Karpas-422 (cell line): ENCODE results near the gene SLC22A13. TPM values are rescaled to one million over a fixed set of nuclear protein-coding genes. Genes with fewer than 3 reads are reported as not detected.

ENCODE experiments used
- DNase-seq: peaks from one replicate; pipeline ENCODE4 v3.0.0-alpha.2; 2015
- H2AFZ ChIP-seq: fragments of 200-600 bp; sonication (generic); 2 replicates; pipeline ENCODE4 v1.6.1; 2014; ENCODE audit warnings: antibody characterized with exemption, low read length, mixed read lengths
- H3K27ac ChIP-seq: fragments of 200-600 bp; sonication (generic); 2 replicates; pipeline ENCODE4 v1.5.1; 2014; ENCODE audit warnings: mild to moderate bottlenecking, low read length, moderate library complexity
- H3K27me3 ChIP-seq: fragments of 200-600 bp; sonication (generic); 2 replicates; pipeline ENCODE4 v1.6.1; 2014; ENCODE audit warnings: low read length, mixed read lengths
- H3K36me3 ChIP-seq: fragments of 200-600 bp; sonication (generic); 2 replicates; pipeline ENCODE4 v1.6.1; 2014; ENCODE audit warnings: low read length, mixed read lengths; ENCODE audit not compliant: insufficient read depth
- H3K4me1 ChIP-seq: fragments of 200-600 bp; sonication (generic); 2 replicates; pipeline ENCODE4 v1.6.1; 2014; ENCODE audit warnings: mild to moderate bottlenecking, low read length, mixed read lengths
- H3K4me2 ChIP-seq: fragments of 200-600 bp; sonication (generic); 2 replicates; pipeline ENCODE4 v1.6.1; 2014; ENCODE audit warnings: low read length, low read depth, mild to moderate bottlenecking; ENCODE audit not compliant: poor library complexity, severe bottlenecking
- H3K4me3 ChIP-seq: fragments of 200-600 bp; sonication (generic); 2 replicates; pipeline ENCODE4 v1.5.1; 2014; ENCODE audit warnings: mild to moderate bottlenecking, antibody characterized with exemption, low read length, mixed read lengths
- H3K79me2 ChIP-seq: fragments of 200-600 bp; sonication (generic); 2 replicates; pipeline ENCODE4 v1.6.1; 2014; ENCODE audit warnings: mild to moderate bottlenecking, low read length, mixed read lengths
- H3K9ac ChIP-seq: fragments of 200-600 bp; sonication (generic); 2 replicates; pipeline ENCODE4 v1.6.0; 2014; ENCODE audit warnings: low read length
- H3K9me2 ChIP-seq: fragments of 200-600 bp; sonication (generic), shearing (Covaris generic); replicated peaks from 2 replicates; pipeline ENCODE4 v1.6.0; 2014; ENCODE audit warnings: mild to moderate bottlenecking, low read length, moderate library complexity; ENCODE audit not compliant: insufficient read depth
- H3K9me3 ChIP-seq: fragments of 300-700, 200-600 bp; sonication (generic); 2 replicates; pipeline ENCODE4 v1.6.1; 2014; ENCODE audit warnings: low read length, mixed read lengths
- H4K20me1 ChIP-seq: fragments of 200-600 bp; sonication (generic); 2 replicates; pipeline ENCODE4 v1.6.1; 2014; ENCODE audit warnings: mild to moderate bottlenecking, antibody characterized with exemption, low read length, low read depth; ENCODE audit not compliant: insufficient read depth
- total RNA-seq: library from RNA; depleted of rRNA; stranded (reverse); fragments of >200 nt; shearing (Covaris generic); gene quantifications from 2 replicates; pipeline ENCODE4 v1.2.3, GENCODE V29; 2014; ENCODE audit warnings: low replicate concordance

The SLC22A13 gene
- total RNA-seq, 1 experiment from 2014 or later: 3.3 TPM

DNA sequence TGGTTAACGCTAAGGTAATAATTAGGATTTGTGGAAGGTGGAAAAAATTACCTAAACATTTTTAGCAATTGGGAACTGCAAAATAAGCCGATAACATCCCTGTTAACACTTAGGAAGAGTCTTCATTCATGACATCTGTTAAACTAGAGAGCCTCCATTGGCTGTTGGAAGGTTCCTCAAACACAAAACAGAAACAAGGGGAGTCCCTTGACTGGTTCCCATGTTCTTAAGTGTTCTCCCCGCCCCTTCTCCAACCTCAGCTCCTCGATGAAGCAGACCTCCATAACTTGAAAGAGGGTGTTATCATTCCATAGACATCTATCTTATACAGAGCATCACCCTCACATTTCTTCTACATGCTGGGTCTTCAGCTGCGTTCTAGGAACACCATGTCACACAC, 2.5 kb downstream of the SLC22A13 start:
- no peaks in the 10 kb centered on the region for H4K20me1 ChIP-seq
- no peak for DNase-seq
- no peak overlapping the region for H3K9ac ChIP-seq
- H3K4me3 ChIP-seq: no peak overlapping the region
- no peaks in the 10 kb centered on the region for H3K9me2 ChIP-seq
- no peaks in the 10 kb centered on the region for H3K79me2 ChIP-seq
- H3K4me2 ChIP-seq: no peak overlapping the region
- H3K4me1 ChIP-seq: peaks cover 17% of the 10 kb centered on the region
- H3K36me3 ChIP-seq: no peaks in the 10 kb centered on the region
- H3K27ac ChIP-seq: no peak overlapping the region
- no peaks in the 10 kb centered on the region for H3K27me3 ChIP-seq
- H3K9me3 ChIP-seq: no peaks in the 10 kb centered on the region
- no peak overlapping the region for H2AFZ ChIP-seq

DNA sequence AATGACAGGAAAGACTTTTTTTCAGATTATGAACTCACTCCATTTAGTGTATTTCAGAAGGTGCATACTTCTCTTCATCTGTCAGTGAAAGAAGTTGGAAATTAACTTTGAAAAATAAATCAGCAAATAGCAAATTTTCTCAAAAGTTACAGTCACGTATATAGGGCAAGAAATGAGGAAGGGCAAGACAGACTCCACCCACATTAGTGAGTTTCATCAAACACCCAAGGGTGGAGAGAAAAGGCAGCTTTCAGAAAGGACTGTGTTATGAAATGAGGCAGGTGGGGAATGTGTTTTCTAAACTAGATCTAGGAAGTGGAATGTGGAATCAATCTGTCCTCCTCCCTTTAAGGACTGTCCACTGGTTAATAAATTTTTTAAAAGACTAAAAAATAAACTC, 2.9 kb downstream of the SLC22A13 start:
- Histone ChIP-seq H2AFZ (no peak overlapping the region), H3K4me3 (no peak overlapping the region), H3K27me3 (no peaks in the 10 kb centered on the region)

DNA sequence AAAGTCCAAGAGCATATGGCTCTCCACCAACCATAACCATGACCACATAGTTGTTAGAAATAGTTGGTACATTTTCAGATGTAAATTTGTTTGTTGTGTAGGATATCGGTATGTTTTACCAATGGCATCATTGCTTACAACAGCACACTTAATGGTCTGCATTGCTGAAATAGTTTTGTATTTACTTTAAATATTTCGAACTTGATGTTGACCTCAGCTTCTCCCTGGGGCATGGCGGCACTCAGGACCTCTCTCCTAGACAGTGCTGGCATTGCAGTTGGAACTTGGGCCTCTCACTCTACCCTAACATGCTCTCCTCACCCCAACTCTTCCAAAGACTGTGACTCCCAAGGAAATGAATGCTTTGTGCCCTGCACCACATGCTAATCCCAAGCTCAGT, 5.0 kb downstream of the SLC22A13 start:
- Histone ChIP-seq H3K9ac (no peak overlapping the region), H3K4me3 (no peak overlapping the region), H3K36me3 (no peaks in the 10 kb centered on the region), H2AFZ (no peak overlapping the region), H3K79me2 (no peaks in the 10 kb centered on the region), H3K9me2 (no peaks in the 10 kb centered on the region), H3K27ac (no peak overlapping the region), H3K27me3 (no peaks in the 10 kb centered on the region), H3K9me3 (no peaks in the 10 kb centered on the region), H4K20me1 (no peaks in the 10 kb centered on the region), H3K4me1 (peaks cover 19% of the 10 kb centered on the region), H3K4me2 (no peak overlapping the region)
- DNase-seq: no peak

More for the DNA sequence above, 2.9 kb downstream of the SLC22A13 start:
- Histone ChIP-seq H4K20me1 (no peaks in the 10 kb centered on the region), H3K4me1 (peaks cover 19% of the 10 kb centered on the region), H3K9me2 (no peaks in the 10 kb centered on the region), H3K36me3 (no peaks in the 10 kb centered on the region), H3K9me3 (no peaks in the 10 kb centered on the region), H3K27ac (no peak overlapping the region), H3K4me2 (no peak overlapping the region), H3K9ac (no peak overlapping the region), H3K79me2 (no peaks in the 10 kb centered on the region)
- DNase-seq: no peak

DNA sequence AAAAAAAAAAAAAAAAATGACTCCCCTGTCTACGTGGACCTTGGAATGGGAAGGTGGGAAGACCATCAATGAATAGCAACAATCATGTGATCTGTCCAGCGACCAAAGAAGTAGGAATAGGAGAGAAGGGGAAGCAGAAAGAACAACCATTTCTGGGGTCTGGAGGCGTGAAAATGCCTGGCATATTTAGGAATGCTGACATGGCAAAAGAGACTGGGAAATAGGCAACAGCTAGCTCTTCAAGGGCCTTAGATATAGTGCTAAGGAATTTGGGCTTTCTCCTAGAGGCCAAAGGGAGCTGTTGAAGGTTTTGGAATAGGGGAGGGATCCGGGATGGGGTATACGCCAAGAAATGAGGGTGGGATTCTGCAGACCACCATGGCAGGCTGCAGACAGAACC, 5.9 kb downstream of the SLC22A13 start:
- DNase-seq: no peak
- Histone ChIP-seq H3K9me2 (no peaks in the 10 kb centered on the region), H3K4me1 (peaks cover 19% of the 10 kb centered on the region), H3K36me3 (no peaks in the 10 kb centered on the region; the same call in 1 of the 2 replicates), H4K20me1 (no peaks in the 10 kb centered on the region), H3K79me2 (no peaks in the 10 kb centered on the region), H2AFZ (no peak overlapping the region), H3K9me3 (no peaks in the 10 kb centered on the region), H3K27me3 (no peaks in the 10 kb centered on the region), H3K27ac (no peak overlapping the region), H3K9ac (no peak overlapping the region), H3K4me2 (no peak overlapping the region), H3K4me3 (no peak overlapping the region)

DNA sequence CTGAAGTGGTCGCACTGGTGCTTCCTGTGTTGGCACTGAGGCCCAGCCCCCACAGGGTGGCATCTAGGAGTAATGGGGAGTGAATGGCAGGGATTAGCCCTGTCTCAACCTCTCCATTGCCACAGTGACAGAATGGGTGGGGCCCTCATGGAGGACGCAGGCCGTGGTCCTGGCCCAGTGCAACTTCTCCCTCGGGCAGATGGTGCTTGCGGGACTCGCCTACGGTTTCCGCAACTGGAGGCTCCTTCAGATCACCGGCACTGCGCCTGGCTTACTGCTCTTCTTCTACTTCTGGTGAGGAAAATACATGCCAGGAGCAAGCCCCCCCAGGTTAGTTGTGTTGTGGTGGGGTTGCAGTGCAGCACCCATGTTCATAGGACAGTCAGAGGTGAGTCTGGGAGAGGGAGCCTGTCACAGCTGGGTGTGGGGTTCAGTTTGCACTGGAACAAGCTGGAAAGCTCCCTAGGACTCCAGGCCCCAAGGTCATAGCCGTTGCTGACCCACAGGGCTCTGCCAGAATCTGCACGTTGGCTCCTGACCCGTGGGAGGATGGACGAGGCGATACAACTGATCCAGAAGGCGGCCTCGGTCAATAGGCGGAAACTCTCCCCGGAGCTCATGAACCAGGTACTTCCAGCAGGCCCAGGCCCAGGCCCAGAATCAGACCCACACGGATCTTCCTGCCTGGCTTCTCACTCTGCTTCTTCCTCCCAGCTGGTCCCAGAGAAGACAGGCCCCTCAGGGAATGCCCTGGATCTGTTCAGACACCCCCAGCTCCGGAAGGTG, 9.4 kb downstream of the SLC22A13 start:
- H3K36me3 ChIP-seq: no peaks in the 10 kb centered on the region; the same call in 1 of the 2 replicates
- no peak overlapping the region for H3K4me3 ChIP-seq
- H4K20me1 ChIP-seq: no peaks in the 10 kb centered on the region
- no peaks in the 10 kb centered on the region for H3K9me3 ChIP-seq
- H3K4me1 ChIP-seq: peaks cover 19% of the 10 kb centered on the region
- no peak overlapping the region for H3K4me2 ChIP-seq
- H3K27me3 ChIP-seq: no peaks in the 10 kb centered on the region
- no peak for DNase-seq
- H2AFZ ChIP-seq: no peak overlapping the region
- no peak overlapping the region for H3K9ac ChIP-seq
- H3K27ac ChIP-seq: no peak overlapping the region
- H3K79me2 ChIP-seq: no peaks in the 10 kb centered on the region
- H3K9me2 ChIP-seq: no peaks in the 10 kb centered on the region

DNA sequence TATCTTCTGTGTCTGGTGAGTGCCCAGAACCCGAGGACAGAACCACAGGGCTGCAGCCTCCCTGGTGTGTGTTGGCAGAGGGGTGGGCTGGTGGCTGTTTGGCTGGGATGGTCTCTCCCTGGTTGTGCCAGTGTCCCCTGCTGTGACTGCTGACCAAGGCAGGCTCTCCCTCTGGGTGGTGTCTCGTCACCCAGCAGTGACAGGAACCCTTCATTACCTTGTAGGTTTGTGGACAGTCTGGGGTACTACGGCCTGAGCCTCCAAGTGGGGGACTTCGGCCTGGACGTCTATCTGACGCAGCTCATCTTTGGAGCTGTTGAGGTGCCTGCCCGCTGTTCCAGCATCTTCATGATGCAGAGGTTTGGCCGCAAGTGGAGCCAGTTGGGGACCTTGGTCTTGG, 10.0 kb downstream of the SLC22A13 start:
- DNase-seq: no peak
- H3K27me3 ChIP-seq: no peaks in the 10 kb centered on the region
- H3K36me3 ChIP-seq: no peaks in the 10 kb centered on the region; the same call in 1 of the 2 replicates
- no peaks in the 10 kb centered on the region for H3K9me2 ChIP-seq
- no peaks in the 10 kb centered on the region for H3K79me2 ChIP-seq
- H3K4me3 ChIP-seq: no peak overlapping the region
- H3K9ac ChIP-seq: no peak overlapping the region
- H2AFZ ChIP-seq: no peak overlapping the region
- H3K4me1 ChIP-seq: peaks cover 19% of the 10 kb centered on the region
- H3K27ac ChIP-seq: no peak overlapping the region
- no peak overlapping the region for H3K4me2 ChIP-seq
- no peaks in the 10 kb centered on the region for H3K9me3 ChIP-seq
- H4K20me1 ChIP-seq: no peaks in the 10 kb centered on the region

DNA sequence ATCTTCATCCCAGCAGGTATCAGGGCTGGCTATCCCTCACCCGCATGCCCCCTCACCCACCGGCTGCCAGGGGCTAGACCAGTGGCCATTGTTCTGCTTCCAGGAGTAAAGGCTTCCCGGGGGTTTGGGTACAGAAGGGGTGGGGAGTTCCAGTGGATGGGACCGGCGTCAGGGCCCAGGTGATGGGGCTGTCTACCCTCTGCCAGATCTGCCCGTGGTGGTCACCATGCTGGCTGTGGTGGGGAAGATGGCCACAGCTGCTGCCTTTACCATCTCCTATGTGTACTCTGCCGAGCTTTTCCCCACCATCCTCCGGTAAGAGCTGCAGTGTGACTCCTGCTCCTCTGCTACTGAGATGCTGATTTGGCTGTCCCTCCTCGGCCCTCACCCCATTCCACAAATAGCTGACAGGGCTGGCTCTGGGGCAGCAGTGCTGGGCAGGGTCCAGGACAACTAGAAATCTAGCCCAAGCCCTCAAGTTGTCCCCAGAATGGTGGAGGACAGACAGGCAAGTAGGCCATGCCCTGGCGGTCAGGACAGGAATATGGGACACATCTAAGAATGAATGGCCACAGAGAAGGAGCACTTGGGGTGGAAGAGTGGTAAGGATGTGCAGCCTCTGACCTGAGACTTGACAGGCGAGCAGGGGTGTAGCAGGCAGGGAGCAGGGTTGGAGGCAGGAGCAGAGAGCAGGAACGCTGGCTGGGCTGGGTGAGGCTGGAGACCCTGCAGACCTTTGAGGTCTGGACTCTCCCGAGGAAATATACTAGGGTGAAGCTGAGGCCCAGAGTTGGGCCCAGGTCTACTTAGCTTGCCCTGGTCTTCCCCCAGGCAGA, 10.7 kb downstream of the SLC22A13 start:
- no peaks in the 10 kb centered on the region for H3K27me3 ChIP-seq
- no peak overlapping the region for H3K4me3 ChIP-seq
- no peaks in the 10 kb centered on the region for H3K9me3 ChIP-seq
- peaks cover 19% of the 10 kb centered on the region for H3K4me1 ChIP-seq
- no peak overlapping the region for H2AFZ ChIP-seq
- H3K9ac ChIP-seq: no peak overlapping the region
- H3K27ac ChIP-seq: no peak overlapping the region
- H3K36me3 ChIP-seq: no peaks in the 10 kb centered on the region; the same call in 1 of the 2 replicates
- no peaks in the 10 kb centered on the region for H3K9me2 ChIP-seq
- no peaks in the 10 kb centered on the region for H4K20me1 ChIP-seq
- DNase-seq: no peak
- H3K4me2 ChIP-seq: no peak overlapping the region
- no peaks in the 10 kb centered on the region for H3K79me2 ChIP-seq

DNA sequence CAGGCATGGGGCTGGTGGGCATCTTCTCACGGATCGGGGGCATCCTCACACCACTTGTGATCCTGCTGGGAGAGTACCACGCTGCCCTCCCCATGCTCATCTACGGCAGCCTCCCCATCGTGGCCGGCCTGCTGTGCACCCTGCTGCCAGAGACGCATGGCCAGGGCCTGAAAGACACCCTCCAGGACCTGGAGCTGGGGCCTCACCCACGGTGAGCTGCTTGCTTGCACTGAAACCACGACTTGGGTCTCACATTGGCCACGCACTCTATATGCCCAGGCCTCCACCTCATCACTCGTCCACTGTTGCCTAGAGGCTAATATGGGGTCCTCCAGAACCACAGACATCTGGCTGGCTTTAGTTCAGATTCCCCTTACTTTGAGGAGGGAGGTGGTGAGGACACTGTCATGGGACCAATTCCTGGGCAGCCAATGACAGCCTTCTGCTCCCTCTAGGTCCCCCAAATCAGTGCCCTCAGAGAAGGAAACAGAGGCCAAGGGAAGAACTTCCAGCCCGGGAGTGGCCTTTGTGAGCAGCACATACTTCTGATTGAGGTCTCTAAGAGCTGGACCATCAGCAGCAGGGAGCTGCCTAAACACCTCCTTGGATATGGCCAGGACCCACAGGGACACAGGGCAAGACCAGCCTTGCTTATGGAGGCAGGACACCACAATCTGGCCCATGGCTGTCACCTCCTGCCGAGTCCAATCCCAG, 11.5 kb downstream of the SLC22A13 start:
- H3K4me3 ChIP-seq: no peak overlapping the region
- H3K4me1 ChIP-seq: peaks cover 13% of the 10 kb centered on the region
- H3K79me2 ChIP-seq: no peaks in the 10 kb centered on the region
- H4K20me1 ChIP-seq: no peaks in the 10 kb centered on the region
- no peak for DNase-seq
- no peak overlapping the region for H3K27ac ChIP-seq
- no peaks in the 10 kb centered on the region for H3K9me3 ChIP-seq
- no peak overlapping the region for H3K4me2 ChIP-seq
- no peaks in the 10 kb centered on the region for H3K9me2 ChIP-seq
- H2AFZ ChIP-seq: no peak overlapping the region
- H3K36me3 ChIP-seq: no peaks in the 10 kb centered on the region; the same call in 1 of the 2 replicates
- H3K9ac ChIP-seq: no peak overlapping the region
- H3K27me3 ChIP-seq: no peaks in the 10 kb centered on the region
